Ureter (tissue), 1 donor: ENCODE measurements around the gene TALDO1. TPM values are rescaled to one million over a fixed set of nuclear protein-coding genes. Genes with fewer than 3 reads are reported as not detected.

Experiments used
- DNase-seq: peaks from one replicate; pipeline ENCODE4 v3.0.0-alpha.2; 2020; ENCODE audit warnings: low spot score
- total RNA-seq: library from RNA; stranded (reverse); gene quantifications from one replicate; pipeline ENCODE4 v1.2.4, GENCODE V29; 2023
- donor health status: DM: yes; HTN: yes; CAD: no.

Gene TALDO1
- total RNA-seq, result 172 TPM

DNA sequence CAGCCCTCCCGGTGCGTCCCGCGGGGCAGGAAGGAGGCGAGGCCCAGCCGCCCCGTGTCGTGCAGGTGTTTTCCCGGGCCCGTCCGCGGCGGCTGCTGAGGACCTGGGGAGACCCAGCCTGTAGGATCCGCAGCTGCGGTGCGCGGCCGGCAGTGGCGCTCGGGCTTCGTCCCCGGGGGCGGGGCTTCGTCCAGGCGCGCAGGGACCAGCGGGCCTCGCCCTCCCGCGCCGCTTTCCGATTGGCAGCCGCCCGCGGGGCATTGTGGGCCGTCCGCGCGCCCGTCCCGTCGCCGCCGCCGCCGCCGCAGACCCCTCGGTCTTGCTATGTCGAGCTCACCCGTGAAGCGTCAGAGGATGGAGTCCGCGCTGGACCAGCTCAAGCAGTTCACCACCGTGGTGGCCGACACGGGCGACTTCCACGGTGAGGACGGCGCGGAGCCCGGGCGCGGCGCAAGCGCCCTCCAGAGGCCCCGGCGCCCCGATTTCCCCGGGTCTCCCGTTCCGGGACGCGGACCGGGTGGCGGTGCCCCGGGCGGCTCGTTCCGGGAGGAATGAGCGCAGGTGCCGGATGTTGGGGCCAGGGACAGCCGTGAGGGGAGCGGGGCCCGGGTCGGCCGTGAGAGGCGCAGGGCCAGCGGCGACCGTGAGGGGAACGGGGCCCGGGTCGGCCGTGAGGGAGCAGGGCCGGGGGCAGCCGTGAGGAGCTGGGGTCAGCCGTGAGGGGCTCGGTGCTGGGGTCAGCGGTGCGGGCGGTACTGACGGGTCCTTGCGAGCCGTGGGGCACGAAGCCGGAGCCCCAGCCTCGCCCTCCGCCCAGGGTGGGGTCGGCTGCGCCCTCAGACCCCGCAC is at the start of gene TALDO1:
TSS of gene TALDO1 (plus strand) at position 307 of the 849 bp plus-strand sequence. CDS start at position 325, 18 bp downstream.
- DNase-seq, result peak; percentile 92

DNA sequence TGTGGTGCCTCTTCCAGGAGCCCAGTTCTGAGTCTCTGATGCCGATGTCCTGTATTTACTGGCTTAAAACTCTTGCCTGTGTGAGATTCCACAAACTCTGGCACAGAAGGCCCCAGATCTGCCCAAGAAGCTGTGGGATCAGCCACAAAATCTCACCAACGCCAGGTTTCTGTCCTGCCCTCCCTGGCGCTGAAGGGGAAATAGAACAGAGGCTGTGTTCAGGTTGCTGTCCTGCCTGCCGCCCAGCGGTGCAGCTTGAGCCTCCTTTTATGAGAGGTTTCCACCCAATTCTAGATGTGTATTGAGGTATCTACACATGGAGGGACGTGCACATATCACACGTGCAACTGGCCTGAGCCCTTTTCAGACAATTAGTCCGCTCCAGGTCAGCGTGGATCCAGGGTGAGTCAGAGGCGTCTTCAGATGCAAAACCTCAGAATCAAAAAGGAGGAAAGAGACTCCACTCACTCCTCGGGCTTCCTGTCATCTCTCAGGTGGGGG is 49.4 kb upstream of the TALDO1 start:
- DNase-seq, result no peak

DNA sequence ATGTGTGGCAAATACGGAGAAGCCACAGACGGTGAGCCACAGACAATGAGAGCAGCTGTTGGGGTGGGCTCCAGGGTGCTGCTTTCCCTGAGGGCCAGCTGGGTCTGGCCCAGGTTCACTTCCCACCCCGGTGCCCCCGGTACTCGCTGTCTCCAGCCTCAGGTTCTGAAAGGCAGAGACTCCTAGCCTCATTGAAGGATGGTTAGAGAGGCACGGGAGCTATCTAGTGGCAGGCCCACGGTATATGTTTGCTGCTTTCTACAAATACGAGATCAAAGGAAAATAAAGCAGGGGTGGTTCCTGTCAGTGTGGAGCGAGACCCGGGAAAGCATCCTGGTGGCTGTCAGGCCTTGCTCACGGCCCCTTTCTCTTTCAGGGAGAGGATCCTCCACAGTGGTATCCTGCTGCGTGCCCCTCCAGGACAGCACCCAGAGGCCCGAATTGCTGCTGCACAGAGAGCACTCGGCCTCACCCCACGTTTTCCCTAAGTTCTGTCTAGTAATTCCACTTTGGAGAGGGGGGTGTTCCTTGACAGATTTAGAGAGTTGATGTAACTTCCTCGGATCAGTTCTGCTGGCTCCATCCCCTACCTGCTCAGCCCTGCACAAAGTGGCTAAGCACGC is 48.7 kb upstream of the TALDO1 start:
- DNase-seq, result no peak

DNA sequence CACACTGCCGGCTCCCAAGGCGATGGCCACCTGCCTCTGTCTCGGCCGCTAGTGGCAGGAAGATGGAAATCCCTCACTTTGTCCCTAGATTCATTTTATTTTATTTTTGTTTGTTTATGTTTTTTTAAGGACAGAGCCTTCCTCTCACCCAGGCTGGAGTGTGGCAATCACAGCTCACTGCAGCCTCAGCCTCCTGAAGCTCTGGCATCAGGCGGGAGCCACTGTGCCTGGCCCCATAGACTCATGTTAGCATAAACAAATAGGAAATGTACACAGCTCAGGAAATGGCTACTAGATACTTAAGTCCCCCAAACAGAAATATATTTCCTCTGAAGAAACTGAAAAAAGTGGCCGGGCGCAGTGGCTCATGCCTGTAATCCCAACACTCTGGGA is 48.2 kb upstream of the TALDO1 start:
- no peak for DNase-seq

DNA sequence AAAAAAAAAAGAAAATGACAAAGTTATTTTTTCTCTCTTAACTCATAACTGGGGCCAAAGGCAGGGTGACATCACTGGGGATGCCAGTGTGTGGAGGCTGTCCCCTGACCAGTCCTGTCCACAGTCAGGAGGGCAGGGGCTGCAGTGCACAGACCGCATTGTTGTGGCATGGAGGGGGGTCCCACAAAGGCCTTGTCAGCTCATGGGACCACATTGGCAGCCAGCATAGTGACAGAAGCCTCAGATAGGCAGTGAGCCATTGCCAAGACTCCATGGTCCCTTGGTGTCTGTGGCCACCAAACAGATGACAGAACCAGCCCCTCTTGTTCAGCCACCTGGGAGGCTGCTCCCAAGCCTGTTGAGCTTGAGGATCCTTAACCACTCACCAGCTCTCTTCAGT is 47.5 kb upstream of the TALDO1 start:
- no peak for DNase-seq

DNA sequence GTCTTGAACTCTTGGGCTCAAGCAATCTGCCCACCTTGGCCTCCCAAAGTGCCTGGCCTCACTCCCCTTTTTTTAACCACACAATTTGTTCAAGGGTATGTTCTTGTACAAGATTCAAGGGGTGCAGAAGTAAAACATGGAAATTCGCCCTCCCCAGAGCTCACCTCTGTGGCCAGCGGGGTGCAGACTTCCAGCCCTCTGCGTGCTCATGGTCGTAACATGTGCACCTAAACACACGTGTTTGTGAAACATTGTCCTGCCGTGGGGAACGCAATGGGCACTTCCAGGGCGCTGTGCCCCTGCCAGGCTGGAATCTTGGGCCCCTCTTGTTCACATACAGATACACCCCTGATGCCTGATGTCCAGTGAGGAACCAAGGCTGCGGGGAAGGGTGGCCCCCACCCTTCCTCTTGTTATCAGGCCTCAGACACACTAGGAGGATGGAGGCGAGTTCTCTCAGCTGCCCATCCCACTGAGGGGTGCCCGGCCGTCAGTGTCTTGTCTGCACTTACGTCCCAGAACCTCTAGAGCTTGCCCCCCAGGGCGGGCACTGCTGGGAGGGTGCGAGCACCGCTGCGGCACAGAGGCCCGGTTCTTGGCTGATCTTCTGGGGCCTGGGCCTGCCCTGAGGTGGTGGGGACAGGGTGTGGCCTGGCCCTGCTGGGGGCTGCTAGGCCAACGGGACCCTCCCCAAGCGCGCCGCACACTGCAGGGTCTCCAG is 45.4 kb upstream of the TALDO1 start:
- DNase-seq, result no peak

DNA sequence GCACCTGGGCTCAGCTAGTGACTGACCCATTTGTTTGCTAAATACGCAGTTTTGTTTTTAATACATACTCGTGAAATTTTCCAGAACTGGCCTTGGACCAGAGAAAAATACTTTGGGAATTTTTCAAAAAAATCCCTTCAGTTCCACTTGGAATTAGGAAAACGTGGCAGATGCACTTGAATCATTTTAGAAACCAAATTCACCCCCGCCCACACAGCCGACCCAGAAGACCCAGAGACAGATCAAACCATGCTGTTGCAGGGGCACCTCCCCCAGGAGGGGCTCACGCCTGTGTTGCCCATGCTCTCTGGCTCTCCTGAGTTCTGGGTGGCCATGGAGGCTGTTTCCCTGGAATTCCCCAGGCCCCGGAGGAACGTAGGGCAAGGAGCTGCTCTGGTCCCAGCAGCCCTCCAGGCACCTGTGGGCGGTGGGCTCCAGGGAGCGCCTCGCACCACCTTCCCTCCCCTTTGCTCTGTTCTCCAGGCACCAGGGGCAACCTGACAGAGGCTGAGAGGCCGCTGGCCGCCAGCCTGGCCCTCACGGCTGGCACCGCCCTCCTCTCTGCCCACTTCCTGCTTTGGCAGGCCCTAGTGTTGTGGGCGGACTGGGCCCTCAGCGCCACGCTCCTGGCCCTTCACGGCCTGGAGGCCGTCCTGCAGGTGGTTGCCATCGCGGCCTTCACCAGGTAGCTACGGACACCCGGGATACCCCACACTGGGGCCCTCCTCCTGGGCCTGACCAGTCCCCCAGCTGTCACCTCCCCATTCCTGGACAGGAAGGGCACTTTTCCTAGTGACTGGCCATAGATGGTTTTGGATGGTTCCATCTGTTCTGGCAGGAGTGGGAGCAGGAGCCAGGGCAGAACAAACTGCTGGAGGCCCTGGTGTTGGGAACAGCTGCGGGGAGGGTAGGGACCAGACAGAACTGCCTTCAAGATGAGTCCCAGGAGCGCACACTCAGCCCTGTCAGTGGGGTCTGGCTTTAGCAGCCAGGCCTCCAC is 44.5 kb upstream of the TALDO1 start:
- peak; percentile 53 for DNase-seq

DNA sequence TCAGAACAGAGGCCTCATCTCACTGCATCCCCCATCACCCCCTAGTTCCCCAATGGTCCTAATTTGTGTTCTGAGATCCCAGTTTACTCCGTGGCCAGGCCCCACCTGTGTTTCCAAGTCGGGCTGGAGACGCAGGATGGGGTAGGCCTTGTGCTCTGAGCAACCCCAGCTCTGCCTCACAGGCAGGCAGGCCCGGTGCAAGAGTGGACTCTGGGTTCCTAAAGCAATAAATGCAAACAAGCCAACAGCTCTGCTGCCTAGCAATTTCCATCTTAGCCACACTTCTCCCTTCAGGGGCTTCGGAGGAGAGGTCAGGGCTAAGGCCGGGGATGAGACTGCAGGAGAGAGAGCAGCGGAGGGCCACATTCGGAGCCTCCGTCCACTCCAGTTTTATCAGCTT is 43.8 kb upstream of the TALDO1 start:
- no peak for DNase-seq

DNA sequence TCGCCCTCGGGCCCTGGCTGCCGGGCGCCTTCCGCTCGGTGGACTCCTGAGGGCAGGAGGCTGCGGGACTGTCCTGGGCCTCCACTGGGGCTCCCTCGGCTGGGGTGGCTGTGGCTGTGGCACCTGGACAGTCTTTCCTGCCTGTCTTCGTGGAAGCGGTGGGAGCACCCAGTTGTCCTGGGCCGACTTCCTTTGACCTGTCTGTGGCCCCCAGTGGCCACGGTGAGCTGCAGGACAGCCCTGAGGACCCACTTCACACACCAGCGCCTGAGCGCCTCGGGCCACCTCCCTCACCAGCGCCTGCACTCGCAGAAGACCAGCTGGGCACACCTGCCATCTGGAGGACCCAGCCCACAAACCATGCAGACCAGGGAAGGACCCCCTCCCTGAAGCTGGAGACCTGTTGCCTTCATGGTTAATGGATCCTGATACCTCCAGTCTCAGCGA is 43.0 kb upstream of the TALDO1 start:
- no peak for DNase-seq

DNA sequence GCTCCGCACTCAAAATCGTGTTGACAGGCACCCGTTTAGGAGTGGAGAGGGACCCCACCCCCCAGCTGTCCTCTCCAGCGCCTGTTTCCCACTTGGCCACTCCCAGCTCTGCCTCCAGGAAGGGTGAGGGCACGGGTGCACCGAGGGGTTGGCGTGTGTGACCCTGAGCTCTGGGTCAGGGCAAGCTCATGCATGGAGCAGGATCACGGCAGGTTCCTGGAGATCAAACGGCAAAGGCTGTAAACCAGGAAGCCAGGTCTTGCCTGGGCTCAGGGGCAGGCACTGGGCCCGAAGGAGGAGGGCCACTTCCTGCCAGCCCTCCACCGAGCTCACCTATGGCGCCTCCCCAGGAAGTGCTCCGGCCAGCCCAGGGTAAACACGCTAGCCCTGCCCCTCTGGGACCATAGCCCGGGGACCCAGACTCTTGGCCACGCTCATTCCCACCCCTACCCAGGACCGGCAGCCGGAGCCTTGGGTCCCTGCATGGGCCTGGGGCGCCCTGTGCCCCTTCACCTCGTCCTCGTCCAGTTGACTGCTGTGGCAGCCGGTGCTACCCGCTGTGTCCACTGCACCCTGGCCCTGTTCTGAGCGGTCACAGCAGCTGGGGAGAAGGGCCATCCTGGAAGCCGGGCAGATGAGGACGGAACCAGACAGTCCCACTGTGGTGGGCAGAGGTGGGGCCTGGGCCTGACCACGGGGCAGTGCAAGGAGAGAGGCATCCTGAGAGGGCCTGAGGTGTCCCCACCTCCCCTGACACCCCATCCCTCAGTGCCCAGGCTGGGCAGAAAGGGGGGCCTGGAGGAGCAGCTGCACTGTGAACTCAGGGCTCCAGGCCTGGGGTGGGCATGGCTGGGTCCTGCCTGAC is 42.3 kb upstream of the TALDO1 start:
- DNase-seq, result peak; percentile 82

DNA sequence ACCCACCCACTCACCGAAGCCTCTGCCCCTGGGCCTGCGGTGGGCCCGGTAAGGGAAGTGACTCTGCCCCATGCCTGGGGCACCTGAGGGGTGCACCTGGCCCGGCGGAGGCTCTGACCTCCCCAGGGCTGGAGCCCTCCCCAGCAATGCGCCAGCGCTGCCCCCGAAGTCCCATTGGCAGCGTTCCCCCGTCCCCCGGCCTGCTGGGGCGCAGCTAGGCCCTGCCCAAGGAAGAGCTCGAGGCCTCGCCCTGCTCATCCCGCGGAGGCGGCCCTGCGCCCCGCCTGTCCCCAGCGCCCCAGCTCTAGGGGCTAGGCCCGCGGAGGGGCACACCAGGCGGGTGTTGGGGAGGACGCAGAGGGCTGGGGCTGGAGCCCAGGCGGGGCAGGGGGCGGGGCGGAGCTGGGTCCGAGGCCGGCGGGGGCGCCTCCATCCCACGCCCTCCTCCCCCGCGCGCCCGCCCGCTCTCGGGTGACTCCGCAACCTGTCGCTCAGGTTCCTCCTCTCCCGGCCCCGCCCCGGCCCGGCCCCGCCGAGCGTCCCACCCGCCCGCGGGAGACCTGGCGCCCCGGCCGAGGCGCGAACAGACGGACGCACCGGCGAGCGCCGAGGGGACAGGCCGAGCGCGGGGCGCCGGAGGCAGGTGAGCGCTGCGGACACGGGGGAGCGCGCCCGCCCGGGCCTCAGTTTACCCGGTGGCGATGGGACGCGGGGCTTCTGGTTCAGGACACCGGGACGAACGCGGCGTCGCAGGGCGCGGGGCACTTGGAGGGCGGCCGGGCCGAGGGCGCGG is 41.4 kb upstream of the TALDO1 start, which contains the start of gene EPS8L2:
TSS of gene EPS8L2 (plus strand) at position 586 of the 793 bp plus-strand sequence. CDS start 3,177 bp downstream, outside the sequence.
- peak; percentile 82 for DNase-seq

DNA sequence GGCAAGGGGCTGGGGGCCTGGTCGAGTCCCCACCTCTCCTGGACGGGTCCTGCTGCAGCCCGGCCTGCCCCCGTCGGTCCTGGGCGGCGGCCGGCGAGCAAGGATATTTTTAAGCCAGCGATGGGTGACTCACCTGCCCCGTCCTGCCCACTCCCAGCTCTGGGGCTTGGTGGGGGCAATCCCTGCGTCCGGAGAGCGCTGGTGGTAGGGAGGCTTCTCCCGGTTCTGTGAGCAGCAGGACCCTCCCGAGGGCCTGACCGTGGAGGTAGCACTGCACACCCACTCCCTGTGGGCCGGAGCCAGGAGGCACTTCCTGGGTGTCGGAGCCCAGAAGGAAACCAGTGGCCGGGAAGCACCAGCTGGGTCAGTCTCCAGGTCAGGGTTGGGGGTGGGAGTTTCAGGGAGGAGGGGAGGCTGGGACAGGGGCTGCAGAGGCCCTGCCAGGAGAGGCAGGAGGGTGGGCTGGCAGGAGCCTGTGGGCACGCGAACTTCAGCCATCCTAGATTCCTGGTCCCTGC is 40.8 kb upstream of the TALDO1 start:
- DNase-seq, result no peak

DNA sequence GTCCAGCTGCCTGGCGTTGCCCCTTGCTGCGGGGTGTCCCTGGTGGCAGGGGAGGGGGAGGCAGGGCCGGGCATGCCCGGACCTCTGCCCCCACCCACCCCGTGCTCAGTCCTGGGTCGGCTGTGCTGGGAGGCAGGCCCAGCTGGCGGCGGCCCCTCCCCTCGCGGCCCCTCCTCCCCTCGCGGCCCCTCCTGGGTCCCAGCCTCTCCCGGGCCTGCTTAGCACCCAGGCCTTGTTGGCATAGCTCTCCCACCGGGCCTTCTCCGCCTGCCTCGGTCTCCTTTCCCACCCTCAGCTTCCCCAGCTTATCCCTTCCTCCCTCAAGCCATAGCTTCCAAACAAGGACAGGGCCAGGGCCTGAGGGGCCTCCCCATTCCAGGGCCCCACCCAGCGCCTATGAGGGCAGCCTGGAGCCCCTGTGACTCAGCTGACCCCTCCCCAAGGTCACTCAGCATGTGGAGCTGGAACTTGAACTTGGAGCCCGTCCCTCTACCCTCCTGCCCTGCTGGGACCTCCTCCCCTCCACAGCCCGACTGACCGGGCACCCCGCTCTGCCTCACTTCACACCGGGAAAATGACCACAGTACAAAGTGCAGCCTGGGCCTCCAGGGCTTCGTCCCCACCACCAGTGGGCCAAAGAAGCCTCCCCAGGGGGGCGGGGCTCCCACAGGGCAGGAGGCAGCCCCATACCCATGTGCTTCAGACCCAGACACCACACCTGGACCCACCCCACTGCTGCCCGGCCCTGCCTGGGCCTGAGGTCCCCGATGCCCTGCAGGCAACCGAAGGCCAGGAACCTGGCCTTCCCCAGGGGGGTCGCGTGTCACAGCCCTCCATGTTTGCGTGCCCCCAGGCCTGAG is 40.1 kb upstream of the TALDO1 start:
- DNase-seq, result no peak

DNA sequence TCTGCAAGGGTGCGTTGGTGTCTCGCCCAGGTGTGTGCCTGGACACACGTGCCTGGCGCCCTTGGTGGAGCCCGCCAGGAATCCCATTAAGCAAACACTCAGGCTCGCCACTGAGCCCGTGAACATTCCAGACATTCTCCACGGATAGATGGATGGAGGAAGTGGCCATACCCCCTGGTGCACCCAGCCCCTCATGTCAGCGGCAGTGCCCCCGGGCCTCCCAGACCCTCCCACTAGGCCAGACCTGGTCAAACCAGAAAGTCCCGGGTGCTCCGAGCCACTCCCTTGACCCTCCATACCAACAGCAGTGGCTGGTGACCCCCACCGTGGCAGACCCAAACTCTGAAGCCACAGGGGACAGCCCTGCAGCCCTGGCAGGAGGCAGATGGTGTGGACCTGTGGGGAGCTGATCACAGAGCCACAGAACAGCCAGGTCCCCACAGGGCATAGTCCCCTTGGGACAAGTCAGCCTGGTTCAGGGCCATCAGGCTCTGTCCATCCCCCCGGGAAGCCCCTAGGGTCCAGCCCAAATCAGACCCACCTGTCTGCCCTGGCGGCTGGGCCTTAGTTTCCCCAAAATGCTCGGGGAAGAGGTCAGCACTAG is 39.3 kb upstream of the TALDO1 start:
- DNase-seq, result no peak

DNA sequence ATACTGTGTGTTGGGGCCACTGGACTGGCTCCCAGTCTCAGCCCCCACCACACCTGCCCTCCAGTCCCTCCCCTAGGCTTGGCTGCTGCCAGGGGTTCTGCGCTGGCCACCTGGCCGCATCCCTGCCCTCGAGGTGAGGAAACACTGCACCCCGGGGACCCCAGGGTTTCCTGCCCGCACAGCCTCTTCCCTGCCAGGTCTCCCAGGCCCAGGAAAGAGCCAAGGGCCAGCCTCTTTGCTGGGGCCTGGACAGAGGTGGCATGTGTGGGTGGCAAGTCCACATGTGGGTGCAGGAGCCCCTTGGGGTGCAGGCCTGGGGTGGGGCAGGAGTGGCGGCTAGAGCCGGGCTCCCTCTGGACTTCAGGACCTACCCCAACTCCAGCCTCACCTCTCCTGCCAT is 38.8 kb upstream of the TALDO1 start:
- DNase-seq, result no peak

DNA sequence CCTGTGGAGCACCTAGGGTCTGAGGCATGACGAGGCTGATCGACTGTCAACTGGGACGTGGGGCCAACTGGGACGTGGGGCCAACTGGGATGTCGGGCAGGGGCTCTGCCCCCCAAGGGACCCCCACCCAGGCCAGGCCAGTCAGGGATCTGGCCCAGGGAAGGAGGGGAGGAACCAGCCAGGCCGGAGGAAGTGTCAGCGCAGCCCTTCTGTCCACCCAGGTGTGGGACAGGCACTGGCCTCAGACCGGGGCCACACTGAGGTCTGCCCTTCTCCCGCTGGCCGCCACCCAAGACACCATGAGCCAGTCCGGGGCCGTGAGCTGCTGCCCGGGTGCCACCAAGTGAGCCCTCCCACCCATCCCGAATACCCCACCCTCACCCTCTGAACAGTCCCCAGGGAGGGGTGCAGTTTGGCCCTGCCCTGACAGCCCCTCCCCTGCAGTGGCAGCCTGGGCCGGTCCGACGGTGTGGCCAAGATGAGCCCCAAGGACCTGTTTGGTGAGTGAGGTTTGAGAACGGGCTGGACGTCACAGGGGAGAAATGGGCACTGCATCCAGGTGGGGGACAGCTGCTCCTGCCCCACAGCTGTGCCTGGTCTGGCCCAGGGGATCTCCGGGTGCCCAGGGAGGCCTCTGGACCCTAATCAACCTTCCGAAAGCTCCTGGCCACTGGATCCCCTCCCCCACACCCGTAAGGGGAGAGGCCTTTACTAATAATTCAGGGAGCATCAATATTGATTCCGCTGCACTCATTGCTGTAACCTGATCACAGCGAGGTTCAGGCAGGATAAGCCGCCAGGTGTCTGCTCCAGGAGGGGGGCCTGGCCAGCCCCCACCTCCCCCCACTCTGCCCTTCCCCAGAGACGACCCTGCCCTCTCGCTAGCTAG is 37.9 kb upstream of the TALDO1 start:
- no peak for DNase-seq
